CD4-positive, alpha-beta memory T cell (primary cell): Measurements from ENCODE around the gene GJA5. TPM values are rescaled to one million over a fixed set of nuclear protein-coding genes. Genes with fewer than 3 reads are reported as not detected.
A peak's percentile ranks its signal among the peaks of the same experiment; 100 is the strongest.

Experiments used
- CTCF ChIA-PET: fragments of 350-600 bp; sonication (Branson Sonifier 250); formaldehyde crosslinking; loops from one replicate; lab custom pipeline; 2021; ENCODE audit warnings: inconsistent platforms; ENCODE audit not compliant: partially characterized antibody; lab: Charles Lee
- POLR2A ChIA-PET: fragments of 350-600 bp; sonication (Branson Sonifier 250); formaldehyde crosslinking; loops from one replicate; lab custom pipeline; 2021; ENCODE audit not compliant: partially characterized antibody; lab: Charles Lee
- DNase-seq, 5 donors: peaks; one replicate each; pipeline versions ENCODE4 v3.0.0 to v3.0.0-alpha.2; 2020 to 2022; ENCODE audit warnings: mixed read lengths in 1 of 5
- H3K27ac ChIP-seq: one replicate; pipeline ENCODE4 v1.7.0; 2013; ENCODE audit warnings: low read depth, low read length
- H3K27me3 ChIP-seq: 2 replicates; pipeline ENCODE4 v1.7.0; 2013; ENCODE audit warnings: mild to moderate bottlenecking, low read length, moderate library complexity; ENCODE audit not compliant: insufficient read depth
- H3K36me3 ChIP-seq: 2 replicates; pipeline ENCODE4 v1.7.0; 2013; ENCODE audit warnings: mild to moderate bottlenecking, low read length, moderate library complexity; ENCODE audit not compliant: insufficient read depth
- H3K4me1 ChIP-seq: 2 replicates; pipeline ENCODE4 v1.7.0; 2013; ENCODE audit warnings: mild to moderate bottlenecking, low read length, moderate library complexity; ENCODE audit not compliant: insufficient read depth
- H3K4me3 ChIP-seq, 2 donors: one replicate each; pipeline ENCODE4 v1.7.0; 2013; ENCODE audit warnings: low read length in 2 of 2, mild to moderate bottlenecking in 1 of 2
- H3K9me3 ChIP-seq, 2 donors: one replicate each; pipeline ENCODE4 v1.7.0; 2013; ENCODE audit warnings: low read length in 2 of 2, control low read depth in 1 of 2; ENCODE audit not compliant: control insufficient read depth in 1 of 2
- H3K27ac Mint-ChIP-seq, 7 donors: one replicate each; pipeline ENCODE4 v1.8.0; 2020 to 2021; ENCODE audit warnings: mixed read lengths in 7 of 7, mild to moderate bottlenecking in 6 of 7, inconsistent platforms in 3 of 7, moderate library complexity in 3 of 7
- H3K27me3 Mint-ChIP-seq, 2 donors: one replicate each; pipeline ENCODE4 v1.8.0; 2020 to 2021; ENCODE audit warnings: mixed read lengths in 2 of 2
- H3K36me3 Mint-ChIP-seq, 2 donors: one replicate each; pipeline ENCODE4 v1.8.0; 2020 to 2021; ENCODE audit warnings: mixed read lengths in 2 of 2, inconsistent platforms in 1 of 2, mild to moderate bottlenecking in 1 of 2
- H3K4me1 Mint-ChIP-seq, 4 donors: one replicate each; pipeline ENCODE4 v1.8.0; 2020 to 2021; ENCODE audit warnings: mixed read lengths in 4 of 4, mild to moderate bottlenecking in 1 of 4
- H3K4me3 Mint-ChIP-seq, 8 donors: one replicate each; pipeline ENCODE4 v1.8.0; 2020 to 2021; ENCODE audit warnings: mixed read lengths in 8 of 8, mild to moderate bottlenecking in 7 of 8, moderate library complexity in 6 of 8, inconsistent platforms in 3 of 8
- H3K9me3 Mint-ChIP-seq, 8 donors: one replicate each; pipeline ENCODE4 v1.8.0; 2020 to 2021; ENCODE audit warnings: mixed read lengths in 8 of 8, mild to moderate bottlenecking in 5 of 8, inconsistent platforms in 3 of 8, moderate library complexity in 1 of 8
- intact Hi-C: fragments of 100-400 bp; cut with micrococcal nuclease; formaldehyde crosslinking; loops from one replicate; pipeline ENCODE4 v1.15.1; 2023
- polyA plus RNA-seq, 2 donors: library from polyadenylated mRNA; unstranded; fragments of 300-500 nt; fragmentation: Illumina TruSeq; gene quantifications; one replicate each; pipeline ENCODE4 v1.2.3, GENCODE V29; 2021
- total RNA-seq, 2 experiments: library from RNA; stranded (reverse); gene quantifications; one replicate each; pipeline ENCODE4 v1.2.3, GENCODE V29; 2021

The GJA5 gene
- total and polyA plus RNA-seq, 4 experiments from 2014 or later = not detected

DNA sequence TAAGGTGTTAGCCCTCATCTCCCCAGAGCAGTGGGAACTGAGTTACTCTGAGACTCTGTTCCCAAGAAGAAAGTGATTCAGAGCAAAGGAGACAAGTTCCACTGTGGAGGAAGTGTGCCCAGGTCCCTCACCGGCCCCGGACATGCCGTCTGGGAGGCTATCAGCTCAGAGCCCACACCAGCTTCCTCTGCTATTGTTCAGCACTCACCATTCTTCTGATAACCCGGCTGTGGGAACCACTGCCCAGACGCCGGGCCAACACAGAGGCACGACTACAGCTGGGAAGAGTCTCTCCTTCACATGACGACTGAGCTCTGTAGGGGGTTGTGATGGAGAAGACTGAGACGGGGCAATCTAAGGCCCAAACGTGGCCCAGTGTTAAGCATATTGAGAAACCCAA lies 34.2 kb upstream of the GJA5 start:
- H3K4me1 Mint-ChIP-seq = no peaks in the 10 kb centered on the region
- no peaks in the 10 kb centered on the region for H3K4me1 ChIP-seq
- POLR2A ChIA-PET = no interaction called here
- H3K4me3 Mint-ChIP-seq = no peak overlapping the region
- no peaks in the 10 kb centered on the region for H3K36me3 ChIP-seq
- H3K4me3 ChIP-seq = no peak overlapping the region
- CTCF ChIA-PET = interaction anchor here (1.7 kb wide), 1 partner anchor 15 kb away, joined by 3 read pairs; no protein-coding TSS in a partner anchor
- no peak overlapping the region for H3K27ac ChIP-seq
- H3K36me3 Mint-ChIP-seq = no peaks in the 10 kb centered on the region
- intact Hi-C loops = no loop called here
- H3K9me3 Mint-ChIP-seq = peaks cover 0 to 2% (median 0%) of the 10 kb centered on the region in 8 donors
- no peaks in the 10 kb centered on the region for H3K27me3 Mint-ChIP-seq
- no peak overlapping the region for H3K27ac Mint-ChIP-seq
- no peaks in the 10 kb centered on the region for H3K27me3 ChIP-seq
- H3K9me3 ChIP-seq = no peaks in the 10 kb centered on the region
- no peak for DNase-seq

DNA sequence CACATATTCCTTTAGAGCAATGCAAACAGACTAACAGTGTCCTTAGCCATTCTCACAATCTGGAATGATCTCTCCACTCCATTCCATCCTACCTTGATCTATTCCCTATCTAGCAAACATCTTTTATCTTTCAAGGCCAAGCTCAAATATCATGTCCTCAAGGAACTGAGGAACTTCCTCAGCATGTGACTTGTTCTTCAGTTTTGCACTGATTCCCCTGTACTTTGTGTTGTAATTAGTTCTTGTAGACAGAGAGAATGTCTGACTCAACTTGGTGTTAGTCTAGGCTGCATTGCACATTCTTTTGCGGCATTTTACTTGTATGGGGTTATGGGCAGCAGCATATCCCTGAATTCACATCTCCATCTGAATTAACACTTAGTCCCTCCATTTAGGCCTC lies 31.5 kb upstream of the GJA5 start:
- Mint-ChIP-seq H3K4me1 (no peaks in the 10 kb centered on the region), H3K9me3 (peaks cover 0 to 2% (median 0%) of the 10 kb centered on the region in 8 donors), H3K27me3 (peaks cover 0 to 7% of the 10 kb centered on the region in 2 donors), H3K4me3 (no peak overlapping the region), H3K36me3 (no peaks in the 10 kb centered on the region), H3K27ac (peak overlapping the region in 1 of 7 donors; percentile 12)
- intact Hi-C loops = no loop called here
- no peak for DNase-seq
- Histone ChIP-seq H3K4me1 (no peaks in the 10 kb centered on the region), H3K36me3 (no peaks in the 10 kb centered on the region), H3K4me3 (no peak overlapping the region), H3K27ac (no peak overlapping the region), H3K27me3 (no peaks in the 10 kb centered on the region), H3K9me3 (no peaks in the 10 kb centered on the region)
- CTCF ChIA-PET = no interaction called here
- POLR2A ChIA-PET = no interaction called here

DNA sequence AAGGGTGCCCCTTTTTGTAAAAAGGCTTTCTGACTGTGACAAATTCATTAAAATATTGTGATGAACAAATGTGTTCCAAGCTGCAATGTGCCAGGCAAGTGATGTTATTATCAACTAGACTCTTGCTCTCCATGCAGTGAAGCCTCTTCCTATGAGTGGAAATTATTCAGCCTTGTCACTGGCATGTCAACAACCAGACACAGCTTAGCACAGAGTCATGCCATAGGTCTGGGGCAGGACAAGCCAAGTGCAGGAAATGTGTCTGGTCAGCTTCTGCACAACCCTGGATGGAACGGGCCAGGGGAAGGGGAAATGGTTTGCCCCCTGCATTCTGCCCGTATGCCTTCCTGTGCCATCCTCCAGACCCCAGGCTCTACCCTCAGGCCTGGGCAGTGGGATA lies 27.4 kb upstream of the GJA5 start:
- Mint-ChIP-seq H3K9me3 (peaks cover 0 to 2% (median 0%) of the 10 kb centered on the region in 8 donors), H3K36me3 (no peaks in the 10 kb centered on the region), H3K4me1 (no peaks in the 10 kb centered on the region), H3K27me3 (peaks cover 1 to 13% of the 10 kb centered on the region in 2 donors), H3K27ac (no peak overlapping the region), H3K4me3 (no peak overlapping the region)
- intact Hi-C loops = loop anchor here (2.0 kb wide), 1 partner anchor 71 kb away; no protein-coding TSS in a partner anchor
- no peaks in the 10 kb centered on the region for H3K9me3 ChIP-seq
- no peaks in the 10 kb centered on the region for H3K4me1 ChIP-seq
- H3K27me3 ChIP-seq = no peaks in the 10 kb centered on the region
- DNase-seq = no peak
- H3K4me3 ChIP-seq = no peak overlapping the region
- no peaks in the 10 kb centered on the region for H3K36me3 ChIP-seq
- ChIA-PET POLR2A (no interaction called here), CTCF (no interaction called here)
- no peak overlapping the region for H3K27ac ChIP-seq

DNA sequence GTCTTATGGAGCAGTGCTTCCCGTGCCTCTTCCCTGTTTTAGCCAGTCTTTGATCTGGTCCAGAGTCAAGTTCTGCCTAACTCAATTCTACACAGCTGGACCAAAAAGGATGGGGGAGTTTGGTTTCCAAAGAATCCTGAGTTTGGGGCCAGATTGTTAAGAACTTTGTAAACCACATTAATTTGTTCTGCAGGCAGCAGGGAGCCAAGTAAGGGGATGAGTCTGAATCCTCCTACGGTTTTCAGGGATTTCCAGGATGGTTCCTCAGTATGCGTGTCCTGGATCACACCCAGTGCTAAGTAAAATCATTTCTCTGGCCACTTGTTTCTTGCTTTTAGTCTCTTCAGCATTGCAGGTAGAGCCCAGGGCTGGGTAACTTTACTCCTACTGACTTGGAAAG lies 26.1 kb upstream of the GJA5 start:
- Histone ChIP-seq H3K27ac (no peak overlapping the region), H3K36me3 (no peaks in the 10 kb centered on the region), H3K4me1 (no peaks in the 10 kb centered on the region), H3K9me3 (no peaks in the 10 kb centered on the region), H3K27me3 (no peaks in the 10 kb centered on the region), H3K4me3 (no peak overlapping the region)
- intact Hi-C loops = loop anchor here (2.0 kb wide), 1 partner anchor 72 kb away; no protein-coding TSS in a partner anchor
- Mint-ChIP-seq H3K4me1 (no peaks in the 10 kb centered on the region), H3K36me3 (no peaks in the 10 kb centered on the region), H3K27ac (no peak overlapping the region), H3K27me3 (peaks cover 6 to 15% of the 10 kb centered on the region in 2 donors), H3K9me3 (peaks cover 0 to 2% (median 0%) of the 10 kb centered on the region in 8 donors), H3K4me3 (no peak overlapping the region)
- POLR2A ChIA-PET = no interaction called here
- CTCF ChIA-PET = no interaction called here
- DNase-seq = no peak

DNA sequence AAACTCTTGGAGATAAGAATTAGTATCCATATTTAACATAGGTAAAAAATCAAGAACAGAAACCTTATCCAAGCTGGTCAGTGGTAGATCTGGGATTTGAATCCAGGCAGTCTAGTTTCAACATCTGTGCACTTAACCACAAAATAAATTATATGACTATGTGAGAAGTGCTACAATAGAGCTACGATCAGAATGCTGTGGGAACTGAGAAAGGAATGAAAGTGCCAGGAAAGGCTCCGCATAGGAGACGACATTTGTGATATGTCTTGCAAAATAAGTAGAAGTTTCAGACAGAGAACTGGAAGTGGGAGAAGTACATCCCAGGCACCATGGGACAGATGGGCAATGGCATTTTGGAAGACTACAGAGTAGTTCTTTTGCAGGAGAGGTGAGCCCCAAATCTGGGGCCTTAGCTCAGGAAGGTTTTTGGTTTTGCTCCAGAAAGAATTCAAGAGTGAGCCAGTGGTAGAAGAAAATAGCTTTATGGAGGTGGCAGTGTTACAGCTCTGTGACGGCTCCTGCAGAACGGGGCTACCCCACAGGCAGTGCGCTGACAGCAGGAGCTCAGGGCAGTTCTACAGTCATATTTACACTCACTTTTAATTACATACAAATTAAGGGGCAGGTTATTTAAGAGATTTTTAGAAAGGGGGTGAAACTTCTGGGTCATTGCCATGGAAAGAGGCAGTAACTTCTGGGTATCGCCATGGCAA lies 25.5 kb upstream of the GJA5 start:
- H3K4me1 ChIP-seq = no peaks in the 10 kb centered on the region
- peaks cover 0 to 2% (median 0%) of the 10 kb centered on the region in 8 donors for H3K9me3 Mint-ChIP-seq
- ChIA-PET POLR2A (no interaction called here), CTCF (interaction anchor here (1.1 kb wide), 1 partner anchor 88 kb away, joined by 3 read pairs; no protein-coding TSS in a partner anchor)
- H3K4me3 ChIP-seq = no peak overlapping the region
- H3K27me3 ChIP-seq = no peaks in the 10 kb centered on the region
- no peaks in the 10 kb centered on the region for H3K36me3 ChIP-seq
- no peaks in the 10 kb centered on the region for H3K4me1 Mint-ChIP-seq
- no peaks in the 10 kb centered on the region for H3K36me3 Mint-ChIP-seq
- H3K27me3 Mint-ChIP-seq = peaks cover 8 to 15% of the 10 kb centered on the region in 2 donors
- no peak overlapping the region for H3K27ac ChIP-seq
- no peak for DNase-seq
- H3K27ac Mint-ChIP-seq = peak overlapping the region in 1 of 7 donors; percentile 20
- H3K4me3 Mint-ChIP-seq = no peak overlapping the region
- intact Hi-C loops = loop anchor here (2.0 kb wide), 1 partner anchor 73 kb away; no protein-coding TSS in a partner anchor
- H3K9me3 ChIP-seq = no peaks in the 10 kb centered on the region

DNA sequence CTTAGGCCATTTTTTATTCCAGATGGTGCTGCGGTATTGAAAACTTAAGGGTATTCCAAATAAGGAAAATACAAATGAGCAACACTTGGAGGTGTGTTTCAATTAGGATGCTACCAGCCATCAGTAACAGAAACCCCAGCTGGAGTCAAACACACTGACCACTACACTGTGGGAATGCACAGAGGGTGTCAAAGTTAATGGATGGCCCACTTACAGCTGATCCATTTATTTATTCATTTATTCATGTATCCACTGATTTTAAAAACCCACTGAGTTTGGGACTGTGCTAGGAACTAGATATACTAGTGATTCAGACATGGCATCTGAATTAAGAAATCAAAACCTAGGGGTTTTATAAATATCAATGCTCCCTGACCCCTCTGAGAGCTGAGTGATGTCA lies 24.5 kb upstream of the GJA5 start:
- H3K27me3 ChIP-seq = no peaks in the 10 kb centered on the region
- H3K27ac ChIP-seq = no peak overlapping the region
- Mint-ChIP-seq H3K36me3 (no peaks in the 10 kb centered on the region), H3K27ac (no peak overlapping the region), H3K4me1 (no peaks in the 10 kb centered on the region), H3K9me3 (peaks cover 0 to 2% (median 0%) of the 10 kb centered on the region in 8 donors), H3K4me3 (no peak overlapping the region), H3K27me3 (peaks cover 8 to 21% of the 10 kb centered on the region in 2 donors)
- no peak for DNase-seq
- intact Hi-C loops = no loop called here
- no peak overlapping the region for H3K4me3 ChIP-seq
- ChIA-PET POLR2A (no interaction called here), CTCF (interaction anchor here (1.1 kb wide), 1 partner anchor 87 kb away, joined by 3 read pairs; no protein-coding TSS in a partner anchor)
- no peaks in the 10 kb centered on the region for H3K36me3 ChIP-seq
- H3K4me1 ChIP-seq = no peaks in the 10 kb centered on the region
- no peaks in the 10 kb centered on the region for H3K9me3 ChIP-seq

DNA sequence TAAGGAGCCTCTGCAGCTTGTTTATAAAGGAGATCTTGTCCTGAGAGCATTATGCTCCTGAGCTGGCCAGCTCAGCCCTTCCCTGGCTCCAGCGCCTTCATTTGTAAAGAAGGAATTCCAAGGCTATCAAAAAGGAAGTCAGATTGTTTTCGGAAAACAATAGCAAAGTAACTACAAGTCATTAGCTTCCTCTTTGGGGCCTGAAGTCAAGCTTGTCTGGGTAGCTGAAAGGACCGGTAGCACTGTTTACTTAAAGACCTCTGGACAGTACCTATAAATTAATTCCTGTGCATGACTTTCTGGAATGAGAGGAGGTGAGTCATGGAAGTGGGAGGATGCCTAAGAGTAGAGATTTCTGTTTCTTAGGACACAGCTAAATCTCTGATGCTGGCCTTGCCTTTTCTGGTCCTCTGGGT lies 20.7 kb upstream of the GJA5 start:
- intact Hi-C loops = no loop called here
- no peak overlapping the region for H3K27ac Mint-ChIP-seq
- no peaks in the 10 kb centered on the region for H3K4me1 ChIP-seq

More for the DNA sequence above, 20.7 kb upstream of the GJA5 start:
- Mint-ChIP-seq H3K9me3 (peaks cover 0 to 2% (median 0%) of the 10 kb centered on the region in 8 donors), H3K4me1 (no peaks in the 10 kb centered on the region), H3K4me3 (no peak overlapping the region), H3K27me3 (peaks cover 8 to 20% of the 10 kb centered on the region in 2 donors), H3K36me3 (no peaks in the 10 kb centered on the region)
- Histone ChIP-seq H3K36me3 (no peaks in the 10 kb centered on the region), H3K27me3 (no peaks in the 10 kb centered on the region), H3K4me3 (no peak overlapping the region), H3K9me3 (no peaks in the 10 kb centered on the region), H3K27ac (no peak overlapping the region)
- DNase-seq = no peak
- ChIA-PET CTCF (interaction anchor here (2.2 kb wide), 1 partner anchor 112 kb away, joined by 6 read pairs; no protein-coding TSS in a partner anchor), POLR2A (no interaction called here)
